Uterus (tissue), 2 donors: ENCODE data around the gene RPL32.

ENCODE experiments used
- POLR2A ChIP-seq, 2 donors: fragments of 450-650 bp; IDR thresholded peaks; one replicate each; pipeline ENCODE4 v1.6.1; 2016; ENCODE audit warnings: antibody characterized with exemption in 2 of 2, mild to moderate bottlenecking in 1 of 2, moderate library complexity in 1 of 2
- TF ChIP-seq, protein P1 (sequence below), 4 experiments: fragments of 200-600 bp in 2 of 4; fragments of 450-650 bp in 2 of 4; sonication (generic) in 2 of 4; IDR thresholded peaks; one replicate each; pipeline ENCODE4 v1.5.1; 2016 to 2019; ENCODE audit warnings: antibody characterized with exemption in 4 of 4, mild to moderate bottlenecking in 2 of 4, moderate library complexity in 1 of 4

DNA sequence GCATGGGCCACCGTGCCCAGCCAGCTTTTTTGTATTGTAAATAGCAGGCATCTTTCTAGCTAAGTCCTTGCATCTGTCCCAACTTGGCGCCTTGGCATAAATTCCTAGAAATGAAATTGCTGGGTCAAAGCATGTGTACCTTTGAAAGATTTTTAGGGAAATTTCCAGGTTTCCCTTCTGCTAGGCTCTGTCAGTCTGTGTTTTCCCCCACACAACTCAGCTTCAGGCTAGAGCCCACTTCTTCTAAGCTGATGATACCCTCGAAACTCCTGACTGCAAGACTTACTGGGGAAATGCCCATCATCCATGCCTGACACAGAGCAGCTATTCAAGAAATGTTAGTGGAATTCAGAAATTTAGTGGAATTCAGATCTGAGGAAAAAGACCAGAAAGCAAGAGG, 10.8 kb upstream of the RPL32 start:
- no peak for TF ChIP-seq POLR2A (IDR thresholded peaks at IDR 0.05)
- TF ChIP-seq, protein P1, sequence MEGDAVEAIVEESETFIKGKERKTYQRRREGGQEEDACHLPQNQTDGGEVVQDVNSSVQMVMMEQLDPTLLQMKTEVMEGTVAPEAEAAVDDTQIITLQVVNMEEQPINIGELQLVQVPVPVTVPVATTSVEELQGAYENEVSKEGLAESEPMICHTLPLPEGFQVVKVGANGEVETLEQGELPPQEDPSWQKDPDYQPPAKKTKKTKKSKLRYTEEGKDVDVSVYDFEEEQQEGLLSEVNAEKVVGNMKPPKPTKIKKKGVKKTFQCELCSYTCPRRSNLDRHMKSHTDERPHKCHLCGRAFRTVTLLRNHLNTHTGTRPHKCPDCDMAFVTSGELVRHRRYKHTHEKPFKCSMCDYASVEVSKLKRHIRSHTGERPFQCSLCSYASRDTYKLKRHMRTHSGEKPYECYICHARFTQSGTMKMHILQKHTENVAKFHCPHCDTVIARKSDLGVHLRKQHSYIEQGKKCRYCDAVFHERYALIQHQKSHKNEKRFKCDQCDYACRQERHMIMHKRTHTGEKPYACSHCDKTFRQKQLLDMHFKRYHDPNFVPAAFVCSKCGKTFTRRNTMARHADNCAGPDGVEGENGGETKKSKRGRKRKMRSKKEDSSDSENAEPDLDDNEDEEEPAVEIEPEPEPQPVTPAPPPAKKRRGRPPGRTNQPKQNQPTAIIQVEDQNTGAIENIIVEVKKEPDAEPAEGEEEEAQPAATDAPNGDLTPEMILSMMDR (IDR thresholded peaks at IDR 0.05), result no peak
